ENCODE results near the gene KRTAP5-3. TPM values are rescaled to one million over a fixed set of nuclear protein-coding genes. Genes with fewer than 3 reads are reported as not detected.

KRTAP5-3 gene
- total and polyA plus RNA-seq, 9 of the 15 experiments (the other 6 are each of a cell fraction or from before 2014, with no cell fraction given), result not detected

- TF ChIP-seq SFPQ (IDR thresholded peaks at IDR 0.05; ENCODE audit: low read depth, low read length) (no peak), ZFX (CRISPR knock-in tag; IDR thresholded peaks at IDR 0.05) (no peak)
These were observed 48.4 kb upstream of the KRTAP5-3 start (continued) for GRCh38 chr11:1656670-1657069.

- in situ Hi-C loops (cut with MboI), result loop anchor here (5.0 kb wide), 1 partner anchor 36 kb away; no protein-coding TSS in a partner anchor
- no peak for TF ChIP-seq TRIM25 (IDR thresholded peaks at IDR 0.05; ENCODE audit: borderline replicate concordance)
- TF ChIP-seq ZBTB1 (CRISPR knock-in tag; IDR thresholded peaks at IDR 0.05; ENCODE audit: borderline replicate concordance, low read depth), result no peak
- TF ChIP-seq ETV1 (tag; conservative IDR thresholded peaks at IDR 0.05; ENCODE audit: low read depth), result no peak
- no peak for TF ChIP-seq SFPQ (IDR thresholded peaks at IDR 0.05; ENCODE audit: low read depth, low read length)
- TF ChIP-seq EHMT2 (IDR thresholded peaks at IDR 0.05), result no peak
- no peak for TF ChIP-seq UBTF (IDR thresholded peaks at IDR 0.05; ENCODE audit: borderline replicate concordance in 1 of 2, low read depth in 2 of 2, low read length in 2 of 2)
- TF ChIP-seq GABPB1 (CRISPR knock-in tag; IDR thresholded peaks at IDR 0.05), result no peak
- TF ChIP-seq ZBTB8A (IDR thresholded peaks at IDR 0.05; ENCODE audit: partially characterized antibody), result no peak
- TF ChIP-seq HNRNPK (IDR thresholded peaks at IDR 0.05; ENCODE audit: low read depth, low read length, poor library complexity, severe bottlenecking), result no peak
- no peak for TF ChIP-seq TBP (optimal IDR thresholded peaks at IDR 0.05; ENCODE audit: low read depth, low read length)
- no peak for TF ChIP-seq ETS2 (tag; IDR thresholded peaks at IDR 0.05; ENCODE audit: borderline replicate concordance, poor library complexity, severe bottlenecking)
These were observed 47.8 kb upstream of the KRTAP5-3 start for GRCh38 chr11:1656061-1656441.

More at GRCh38 chr11:1656061-1656441, 47.8 kb upstream of the KRTAP5-3 start:
- WGBS (ENCODE audit: insufficient coverage, low coverage, missing lambda C conversion rate), result 3% methylated on average over 8 of the region's 9 CpGs
- H2AFZ ChIP-seq (ENCODE audit: low read depth, low read length), result no peak overlapping the region
- no peaks in the 10 kb centered on the region for H3K36me3 ChIP-seq (ENCODE audit: control insufficient read depth, insufficient read depth, low read length)
- H3K27ac ChIP-seq (ENCODE audit: extremely low read depth, low read depth, low read length), result no peak overlapping the region
- no peak for DNase-seq (ENCODE audit: extremely low read depth in 1 of 4, low spot score in 3 of 4)
- H3K27me3 ChIP-seq (ENCODE audit: control insufficient read depth in 2 of 2, insufficient read depth in 2 of 2, low read length in 2 of 2), result peaks cover 39 to 88% of the 10 kb centered on the region in 2 experiments
- H3K4me1 ChIP-seq (replicated peaks in 1 of 2; ENCODE audit: control insufficient read depth in 2 of 2, insufficient read depth in 2 of 2, low read length in 2 of 2), result peaks cover 0 to 10% of the 10 kb centered on the region in 2 experiments; a peak in 2 of 5 replicates
- H3K4me2 ChIP-seq (ENCODE audit: insufficient read depth, low read length), result no peak overlapping the region
- ATAC-seq, result no peak
- no peaks in the 10 kb centered on the region for H3K79me2 ChIP-seq (ENCODE audit: control insufficient read depth, insufficient read depth, low read length)
- intact Hi-C loops (cut with micrococcal nuclease), result no loop called here
- no TSS peak for BruUV-seq (replicated peaks)
- POLR2A ChIA-PET, result no interaction called here
- no peaks in the 10 kb centered on the region for H3K9me3 ChIP-seq (replicated peaks; ENCODE audit: control insufficient read depth, insufficient read depth, low read depth, low read length)
- H4K20me1 ChIP-seq (replicated peaks; ENCODE audit: control insufficient read depth, insufficient read depth, low read length), result peaks cover 9% of the 10 kb centered on the region
- H3K4me3 ChIP-seq, result no peak overlapping the region
- CTCF ChIA-PET (ENCODE audit: low intra/inter-chr PET ratio), result no interaction called here
- no peak overlapping the region for H3K9ac ChIP-seq (ENCODE audit: insufficient read depth in 1 of 2, low read depth in 2 of 2, low read length in 2 of 2)
- no peaks in the 10 kb centered on the region for H3K9me1 ChIP-seq (ENCODE audit: control insufficient read depth, insufficient read depth, low read length)
- FAIRE-seq, result no peak

Data from K562 (cell line).